Stimulated activated CD4-positive, alpha-beta T cell treated with anti-CD3 and anti-CD28 coated beads, Interleukin-15, amount 100 ng/mL, for 24 hours (primary cell): Measurements from ENCODE around the gene XPA.

ENCODE experiments used
- DNase-seq: peaks from one replicate; pipeline ENCODE4 v3.0.0-alpha.2; 2020

XPA gene

DNA sequence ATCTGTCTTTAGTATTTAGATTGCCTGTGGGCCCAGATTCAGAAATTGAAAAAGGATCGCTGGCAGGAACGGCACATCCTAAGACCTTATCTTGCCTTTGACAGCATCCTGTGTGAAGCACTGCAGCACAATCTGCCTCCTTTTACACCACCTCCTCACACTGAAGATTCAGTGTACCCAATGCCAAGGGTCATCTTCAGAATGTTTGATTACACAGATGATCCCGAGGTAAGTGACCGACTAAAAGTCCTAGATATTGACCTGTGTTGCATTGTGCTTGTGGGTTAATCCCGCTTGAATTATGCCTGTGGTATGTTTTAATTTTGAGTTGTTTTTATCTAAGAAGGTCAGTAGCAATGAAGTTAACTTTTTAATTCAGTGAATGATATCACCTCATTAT is 49.1 kb downstream of the XPA start:
- DNase-seq, result no peak

DNA sequence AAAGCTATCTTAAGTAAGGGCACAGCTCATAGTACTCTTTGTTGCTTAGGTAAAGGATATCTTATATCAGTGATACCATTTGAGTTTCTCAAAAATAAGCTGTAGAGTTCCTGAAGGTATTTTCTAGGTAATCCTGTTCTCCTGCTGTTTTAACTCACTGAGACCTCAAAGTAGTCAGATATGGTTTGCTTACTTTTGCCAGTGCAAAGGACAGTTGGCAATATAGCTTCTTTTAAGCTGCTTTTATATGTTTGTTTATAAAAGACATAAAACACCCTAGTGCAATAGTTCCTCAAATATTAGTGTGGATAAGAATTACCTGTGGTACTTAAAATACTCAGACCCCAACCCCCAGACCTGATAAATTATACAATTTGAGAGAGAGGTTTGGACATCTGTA is 51.4 kb downstream of the XPA start:
- no peak for DNase-seq

DNA sequence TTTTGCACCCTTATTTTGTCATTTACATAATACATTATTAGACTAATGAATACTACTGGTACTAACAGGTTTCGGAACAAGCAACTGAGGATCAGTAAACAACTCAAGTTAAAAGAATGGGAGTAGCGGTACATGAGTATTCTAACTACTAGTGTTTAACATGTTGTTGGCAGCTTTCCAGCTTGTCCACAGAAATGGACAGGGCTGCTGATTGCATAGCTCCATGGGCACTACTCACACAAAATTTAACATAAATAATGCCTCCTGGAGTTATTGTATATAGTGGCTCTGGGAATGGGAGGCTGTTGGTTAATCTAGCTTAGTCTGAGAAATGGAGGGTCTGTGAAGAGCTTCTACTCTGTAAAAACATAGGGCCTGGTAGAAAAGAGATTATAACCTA is 56.8 kb downstream of the XPA start:
- no peak for DNase-seq

DNA sequence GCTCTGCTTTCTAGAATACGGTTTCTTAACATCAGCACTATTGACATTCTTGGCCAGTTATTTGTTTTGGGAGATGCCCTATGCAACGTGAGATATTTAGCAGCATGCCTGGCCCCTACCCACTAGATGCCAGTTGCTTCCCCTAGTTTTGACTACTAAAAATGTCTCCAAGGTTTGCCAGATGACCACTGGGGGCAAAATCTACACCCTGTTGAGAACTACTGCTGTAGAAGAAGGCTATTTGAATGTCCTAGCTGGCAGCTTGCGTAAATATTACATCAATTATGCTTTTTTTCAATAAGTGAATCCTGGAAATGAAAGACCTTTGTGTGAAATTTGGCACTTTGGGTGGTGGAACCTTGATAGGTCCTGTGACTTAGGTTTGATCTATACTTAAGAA is 58.5 kb downstream of the XPA start:
- no peak for DNase-seq

DNA sequence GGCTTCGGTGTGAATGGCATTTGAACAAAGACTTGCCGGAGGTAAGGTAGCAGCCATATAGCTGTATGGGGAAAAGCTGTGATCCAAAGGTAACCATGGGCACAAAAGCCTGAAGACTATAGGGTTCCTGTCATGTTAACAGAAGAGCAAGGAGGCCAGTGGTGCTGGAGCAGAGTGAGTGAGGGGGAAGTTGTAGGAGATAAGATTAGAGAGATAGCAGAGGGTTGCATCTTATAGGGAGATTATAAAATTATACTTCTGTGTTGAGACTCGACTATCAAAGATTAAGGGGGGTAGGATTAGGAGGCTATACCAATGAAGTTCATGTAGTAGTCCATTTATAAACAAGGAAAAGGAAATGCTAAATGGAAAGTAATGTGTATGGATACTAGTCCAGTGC is 60.2 kb downstream of the XPA start:
- DNase-seq, result no peak

DNA sequence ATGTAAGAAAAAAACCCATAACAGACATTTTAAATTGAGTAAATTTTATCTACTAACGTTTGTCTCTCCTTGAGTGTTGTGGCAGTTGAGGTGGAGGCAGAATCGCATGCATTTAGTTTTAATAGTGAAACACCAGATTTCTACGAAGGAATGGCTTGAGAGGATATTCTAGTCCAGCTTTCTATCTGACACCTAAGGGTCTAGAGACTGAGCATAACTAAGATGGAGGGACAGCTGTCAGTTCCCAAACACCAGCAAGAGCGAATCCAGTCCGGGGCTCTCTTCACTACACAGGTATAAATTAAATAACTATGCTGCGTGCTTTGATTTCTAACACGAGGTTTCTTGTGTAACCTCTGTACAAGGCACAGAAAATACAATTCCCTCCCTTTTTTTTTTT is 62.1 kb downstream of the XPA start:
- DNase-seq, result no peak

DNA sequence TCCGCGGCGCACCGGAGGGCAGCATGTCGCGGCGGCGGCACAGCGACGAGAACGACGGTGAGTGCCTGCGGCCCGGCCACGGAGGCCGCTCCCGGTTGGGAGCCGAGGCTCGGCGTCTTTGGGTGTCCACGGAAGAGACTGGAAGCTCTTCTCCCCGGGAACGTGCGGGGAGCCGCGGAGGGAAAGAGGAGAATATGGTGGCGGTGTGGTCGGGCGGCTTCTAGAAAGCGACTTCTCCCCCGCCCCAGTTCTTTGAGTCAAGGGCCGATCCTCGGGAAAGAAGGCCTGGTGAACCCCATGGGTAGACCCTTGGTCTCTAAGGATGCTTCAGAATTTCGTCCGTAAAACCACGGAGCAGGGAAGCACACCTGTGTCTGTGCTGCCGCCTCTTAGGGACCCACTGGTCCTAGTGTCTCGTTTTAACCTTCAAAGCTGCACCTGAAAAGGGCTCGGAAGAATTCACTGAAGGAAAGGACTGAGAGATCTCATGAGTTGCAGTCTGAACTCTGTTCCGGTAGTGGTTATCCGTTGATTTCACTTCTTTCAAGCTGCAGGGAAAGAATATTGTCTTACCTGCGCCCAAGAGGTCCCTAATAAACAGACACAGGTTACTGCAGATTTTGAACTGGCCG is 63.2 kb downstream of the XPA start:
- no peak for DNase-seq

DNA sequence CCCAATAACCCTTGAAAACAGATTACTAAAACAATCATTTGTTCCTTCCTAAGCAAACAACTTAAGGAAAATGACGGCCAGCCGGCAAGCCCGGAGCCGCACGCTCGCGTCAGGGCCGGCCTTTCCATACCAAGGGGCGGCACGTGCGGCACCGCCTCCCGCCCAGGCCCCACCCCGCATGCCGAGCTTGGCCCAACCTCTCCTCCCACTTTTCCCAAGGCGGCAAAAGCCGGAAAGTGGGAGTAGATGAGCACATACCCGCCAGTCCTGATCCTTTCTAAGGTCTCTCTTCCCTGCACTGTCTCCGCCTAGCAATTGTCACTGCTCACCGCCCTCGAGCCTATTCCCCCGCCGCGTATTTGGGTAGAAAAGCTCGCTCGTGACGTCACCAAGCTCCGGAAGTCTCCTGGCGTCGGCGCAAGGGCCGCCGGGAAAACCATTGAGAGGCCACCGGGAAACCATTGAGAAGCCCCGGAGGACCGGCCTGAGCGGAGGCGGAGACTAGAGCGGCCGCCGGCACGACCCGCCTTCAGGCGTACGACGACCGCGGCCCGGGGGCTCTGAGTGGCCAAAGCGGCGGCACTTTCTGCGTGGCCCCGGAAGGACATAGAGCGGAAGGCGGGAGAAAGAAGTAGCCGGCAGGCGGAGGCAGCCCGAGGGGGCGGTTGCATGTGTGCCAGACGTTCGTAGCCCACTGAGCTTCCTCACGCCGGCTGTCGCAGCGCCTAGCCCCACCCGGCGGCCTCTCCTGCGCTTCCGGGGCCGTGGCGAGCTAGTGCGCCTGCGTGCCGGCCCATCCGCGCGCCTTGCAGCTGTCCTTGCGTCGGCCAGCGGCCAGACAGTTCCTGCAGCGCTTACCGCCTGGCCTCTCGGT is 63.9 kb downstream of the XPA start, which contains the start of the genes NCBP1 and TSTD2:
Gene NCBP1, plus strand, starts transcription at position 837 of the 874 bp plus-strand sequence. CDS start 61 bp downstream, outside the sequence.
Gene TSTD2, minus strand, starts transcription at position 384 of the 874 bp plus-strand sequence. CDS start 5,806 bp downstream, outside the sequence.
- peak; percentile 97 for DNase-seq

DNA sequence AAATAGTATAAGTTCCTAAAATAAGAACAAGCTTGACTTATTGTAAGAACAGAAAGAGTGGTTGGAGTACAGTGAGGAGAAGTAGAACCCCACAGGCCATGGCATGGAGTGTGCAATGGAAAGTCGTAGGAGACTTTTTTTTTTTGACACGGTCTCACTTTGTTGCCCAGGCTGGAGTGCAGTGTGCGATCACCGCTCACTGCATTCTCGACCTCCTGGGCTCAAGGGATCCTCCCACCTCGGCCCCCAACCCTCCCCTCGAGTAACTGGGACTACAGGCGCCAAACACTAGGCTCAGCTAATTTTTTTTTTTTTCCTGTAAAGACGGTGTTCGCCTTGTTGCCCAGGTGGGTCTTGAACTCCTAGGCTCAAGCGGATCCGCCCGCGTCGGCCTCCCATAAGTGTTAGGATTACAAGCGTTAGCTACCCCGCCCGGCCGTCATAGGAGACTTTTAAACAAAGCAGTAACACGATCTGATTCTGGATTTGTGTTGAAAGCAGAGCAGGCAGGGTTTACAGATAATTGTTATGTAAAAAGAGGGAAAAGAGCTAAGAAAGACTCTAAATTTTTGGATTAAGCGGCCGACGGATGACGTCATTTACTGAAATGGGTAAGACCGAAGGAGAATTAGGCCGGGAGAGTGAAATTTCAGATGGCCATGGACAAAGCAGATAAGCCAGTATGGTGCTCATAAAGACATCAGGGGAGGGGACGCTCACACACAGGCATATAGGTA is 64.7 kb downstream of the XPA start:
- peak; percentile 46 for DNase-seq

DNA sequence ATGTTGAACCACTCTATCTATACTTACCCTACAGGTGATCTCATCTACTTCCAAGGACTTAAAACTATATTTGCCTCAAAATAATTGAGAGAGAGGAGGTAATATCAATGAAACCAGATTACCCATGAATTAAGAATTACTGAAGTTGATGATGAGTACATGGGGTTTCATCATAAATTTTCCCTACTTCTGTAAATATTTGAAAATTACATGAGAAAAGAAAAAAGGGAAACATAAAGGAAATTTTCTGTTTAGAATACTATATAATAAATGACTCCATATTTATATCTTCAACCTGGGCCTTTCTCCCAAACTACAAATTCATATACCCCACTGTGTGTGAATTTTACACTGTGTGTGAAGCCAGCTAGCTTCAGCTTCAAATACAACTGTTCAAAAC is 66.5 kb downstream of the XPA start:
- no peak for DNase-seq

DNA sequence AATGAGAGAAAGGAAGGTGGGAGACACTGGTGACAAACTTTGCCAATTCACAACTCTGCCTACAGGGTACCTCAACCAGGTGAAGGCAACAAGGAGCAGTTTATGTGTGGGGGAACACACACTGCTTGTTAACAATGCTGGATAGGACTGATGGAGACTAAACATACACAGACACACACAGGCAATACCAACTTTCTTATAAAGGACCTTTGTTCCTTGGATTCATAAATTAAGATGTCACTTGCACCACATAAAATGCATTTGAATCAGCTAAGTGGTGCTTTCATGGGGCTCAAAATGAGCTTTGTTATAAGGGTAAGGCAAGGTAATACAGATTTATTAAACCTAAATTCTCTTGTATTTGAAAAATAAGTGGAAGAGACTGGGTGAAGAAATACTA is 68.0 kb downstream of the XPA start:
- DNase-seq, result no peak

DNA sequence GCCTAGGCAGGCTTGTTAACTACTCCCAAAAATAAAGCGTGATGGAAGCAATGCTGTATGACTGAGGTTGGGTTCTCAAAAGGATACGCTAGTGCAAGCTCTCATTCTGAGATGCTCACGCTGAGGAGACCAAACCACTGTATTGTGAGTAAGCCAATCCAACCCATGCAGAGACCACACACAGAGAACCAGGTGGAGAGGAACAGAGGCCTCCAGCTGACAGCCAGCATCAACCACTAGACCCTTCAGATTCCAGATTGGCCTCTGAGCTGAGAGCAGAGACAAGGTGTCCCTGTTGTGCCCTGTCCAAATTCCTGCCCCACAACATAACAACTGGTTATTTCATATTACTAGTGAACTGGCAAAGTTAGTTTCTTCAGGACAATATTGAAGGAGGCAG is 68.5 kb downstream of the XPA start:
- DNase-seq, result no peak

DNA sequence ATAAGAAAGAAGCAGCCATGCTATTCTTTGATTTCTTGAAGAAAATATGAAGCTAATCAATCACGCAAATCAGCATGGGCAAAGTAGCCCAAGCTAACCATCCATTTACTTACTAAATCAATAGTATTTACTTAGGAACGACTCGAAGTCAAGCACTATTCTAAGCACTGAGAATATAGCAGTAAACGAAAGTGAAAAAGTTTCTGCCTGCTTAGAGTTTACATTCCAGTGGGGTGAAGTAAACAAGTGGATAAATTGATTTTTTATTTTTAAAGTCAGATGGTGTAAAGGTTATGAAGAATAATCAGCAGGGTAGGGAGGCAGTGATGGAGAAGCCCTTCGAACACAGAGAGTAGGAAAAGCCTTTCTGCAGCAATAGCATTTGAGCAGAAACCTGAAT is 69.5 kb downstream of the XPA start:
- DNase-seq, result no peak

DNA sequence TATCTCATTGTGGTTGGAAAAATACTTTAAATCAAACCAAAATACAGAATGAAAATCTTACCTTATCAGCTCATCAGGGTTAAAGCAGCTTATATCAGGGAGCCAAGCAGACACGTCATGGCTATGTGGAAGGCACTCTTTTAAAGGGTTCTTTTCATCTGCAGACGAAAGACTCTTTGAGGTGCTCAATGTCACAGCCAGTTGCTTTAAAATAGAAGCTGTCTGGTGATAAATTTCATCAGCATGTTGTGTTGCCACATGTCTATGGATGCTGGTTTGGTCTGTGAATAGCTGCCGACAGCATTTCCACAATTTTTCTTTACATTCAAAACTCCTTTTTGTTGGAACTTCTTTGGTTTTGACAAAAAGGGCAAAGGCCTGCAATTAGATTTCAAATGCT is 71.5 kb downstream of the XPA start:
- no peak for DNase-seq
